IPS-15b (cell line): ENCODE data around the gene ATP13A1.
"Not testable (repeated sequence)": the region's sequence is repeated elsewhere in the genome, so short reads cannot be mapped to it uniquely, and the experiment has no call there.

Source experiments
- H3K27me3 ChIP-seq: one replicate; pipeline ENCODE4 v1.6.1; 2013; ENCODE audit warnings: low read length; ENCODE audit not compliant: control insufficient read depth, insufficient read depth
- H3K36me3 ChIP-seq: one replicate; pipeline ENCODE4 v1.6.1; 2013; ENCODE audit warnings: low read length; ENCODE audit not compliant: control insufficient read depth, insufficient read depth
- H3K4me1 ChIP-seq: one replicate; pipeline ENCODE4 v1.6.1; 2013; ENCODE audit warnings: mild to moderate bottlenecking, low read length; ENCODE audit not compliant: control insufficient read depth, insufficient read depth
- H3K4me3 ChIP-seq: one replicate; pipeline ENCODE4 v1.5.1; 2013; ENCODE audit warnings: low read depth, low read length
- H3K9ac ChIP-seq: one replicate; pipeline ENCODE4 v1.6.1; 2013; ENCODE audit warnings: low read depth, mild to moderate bottlenecking, low read length
- H3K9me3 ChIP-seq: one replicate; pipeline ENCODE4 v1.6.1; 2013; ENCODE audit warnings: mild to moderate bottlenecking, low read length; ENCODE audit not compliant: control insufficient read depth, insufficient read depth

ATP13A1 gene

GRCh38 chr19:19606021-19606420 is 57.5 kb downstream of the ATP13A1 start:
- Histone ChIP-seq H3K4me1 (no peaks in the 10 kb centered on the region), H3K27me3 (no peaks in the 10 kb centered on the region), H3K9ac (no peak overlapping the region), H3K4me3 (no peak overlapping the region), H3K9me3 (no peaks in the 10 kb centered on the region), H3K36me3 (peaks cover 2% of the 10 kb centered on the region)

- no peaks in the 10 kb centered on the region for H3K9me3 ChIP-seq
- peaks cover under 1% of the 10 kb centered on the region for H3K36me3 ChIP-seq
- H3K4me3 ChIP-seq = no peak overlapping the region
- no peak overlapping the region for H3K9ac ChIP-seq
- no peaks in the 10 kb centered on the region for H3K27me3 ChIP-seq
- H3K4me1 ChIP-seq = no peaks in the 10 kb centered on the region
Measured at GRCh38 chr19:19602713-19603324, 60.7 kb downstream of the ATP13A1 start.

- H3K36me3 ChIP-seq = no peaks in the 10 kb centered on the region
- no peak overlapping the region for H3K4me3 ChIP-seq
- H3K4me1 ChIP-seq = no peaks in the 10 kb centered on the region
- H3K27me3 ChIP-seq = no peaks in the 10 kb centered on the region
- no peaks in the 10 kb centered on the region for H3K9me3 ChIP-seq
- no peak overlapping the region for H3K9ac ChIP-seq
Measured at GRCh38 chr19:19602136-19602712, 61.3 kb downstream of the ATP13A1 start.

DNA sequence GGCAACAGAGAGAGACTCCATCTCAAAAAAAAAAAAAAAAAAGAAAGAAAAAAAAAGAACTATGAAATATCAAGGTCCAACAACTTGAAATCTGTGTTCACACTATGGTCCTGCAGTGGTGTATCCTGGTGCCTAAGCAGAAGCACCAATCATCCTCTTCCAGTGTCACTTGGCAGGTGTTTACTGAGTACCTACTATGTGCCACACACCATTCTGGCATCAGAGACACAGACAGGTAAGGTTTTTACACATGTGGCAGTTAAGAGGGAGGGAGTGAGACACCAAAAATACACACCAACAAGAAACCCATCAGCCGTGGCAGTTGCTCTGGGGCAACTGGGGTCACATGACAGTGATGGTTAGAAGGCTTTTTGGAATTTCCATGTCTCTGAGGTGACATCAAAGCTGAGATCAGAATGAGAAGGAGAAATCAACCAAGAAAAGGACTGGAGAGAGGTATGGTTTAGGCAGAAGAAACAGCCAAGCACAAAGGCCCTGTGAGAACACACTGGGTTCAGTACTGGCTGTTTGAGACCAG is 62.6 kb downstream of the ATP13A1 start:
- Histone ChIP-seq H3K4me1 (no peaks in the 10 kb centered on the region), H3K9me3 (no peaks in the 10 kb centered on the region), H3K9ac (no peak overlapping the region), H3K36me3 (no peaks in the 10 kb centered on the region), H3K27me3 (no peaks in the 10 kb centered on the region), H3K4me3 (no peak overlapping the region)

DNA sequence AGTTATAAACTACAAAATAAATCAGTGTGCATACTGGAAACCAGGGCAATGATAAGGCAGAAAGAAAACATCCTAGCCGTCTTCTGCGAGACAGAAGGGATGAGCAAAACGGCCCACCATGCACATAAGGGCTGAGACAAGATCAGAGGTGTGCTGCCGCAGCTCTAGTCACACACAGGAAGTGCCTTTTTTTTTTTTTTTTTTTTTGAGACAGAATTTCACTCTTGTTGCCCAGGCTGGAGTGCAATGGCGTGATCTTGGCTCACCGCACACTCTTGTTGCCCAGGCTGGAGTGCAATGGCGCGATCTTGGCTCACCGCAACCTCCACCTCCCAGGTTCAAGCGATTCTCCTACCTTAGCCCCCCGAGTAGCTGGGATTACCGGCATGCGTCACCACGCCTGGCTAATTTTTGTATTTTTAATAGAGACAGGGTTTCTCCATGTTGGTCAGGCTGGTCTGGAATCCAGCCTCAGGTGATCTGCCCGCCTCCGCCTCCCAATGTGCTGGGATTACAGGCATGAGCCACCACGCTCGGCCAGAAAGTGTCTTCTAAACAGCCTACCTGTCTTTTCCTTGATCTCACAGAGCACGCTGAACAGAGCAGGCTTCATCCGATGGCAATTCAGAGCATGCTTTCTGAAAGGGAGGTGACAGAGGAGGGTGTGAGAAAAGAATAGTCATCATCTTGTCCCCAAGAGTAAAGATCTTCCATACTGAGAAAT is 64.6 kb downstream of the ATP13A1 start:
- H3K9ac ChIP-seq, H3K4me3 ChIP-seq, H3K4me1 ChIP-seq, H3K9me3 ChIP-seq, H3K36me3 ChIP-seq, H3K27me3 ChIP-seq: not testable (repeated sequence)

GRCh38 chr19:19597809-19598306 is 65.6 kb downstream of the ATP13A1 start:
- H3K4me1 ChIP-seq = no peaks in the 10 kb centered on the region
- no peaks in the 10 kb centered on the region for H3K36me3 ChIP-seq
- H3K9me3 ChIP-seq = no peaks in the 10 kb centered on the region
- no peak overlapping the region for H3K4me3 ChIP-seq
- no peak overlapping the region for H3K9ac ChIP-seq
- H3K27me3 ChIP-seq = no peaks in the 10 kb centered on the region
